Psoas muscle (tissue), 8 donors: ENCODE measurements around the gene TTN. TPM values are rescaled to one million over a fixed set of nuclear protein-coding genes. Genes with fewer than 3 reads are reported as not detected.

ENCODE experiments used
- ATAC-seq, 4 donors: fragments of 200-7000 bp; cut with Tn5 transposase; one replicate each; pipeline ENCODE4 v1.9.1; 2020; ENCODE audit warnings: moderate library complexity in 3 of 4, mild to moderate bottlenecking in 2 of 4
- DNase-seq, 2 donors: peaks; one replicate each; pipeline ENCODE4 v3.0.0-alpha.2; 2020
- H3K27ac ChIP-seq: fragments of 200-600 bp; one replicate; pipeline ENCODE4 v1.8.0; 2022
- H3K27me3 ChIP-seq, 3 donors: fragments of 200-600 bp in 1 of 3; one replicate each; pipeline versions ENCODE4 v1.6.1 to v1.8.0; 2013 to 2022; ENCODE audit warnings: low read length in 2 of 3, mild to moderate bottlenecking in 2 of 3, moderate library complexity in 1 of 3; ENCODE audit not compliant: insufficient read depth in 3 of 3
- H3K36me3 ChIP-seq, 2 donors: fragments of 200-600 bp in 1 of 2; one replicate each; pipeline versions ENCODE4 v1.6.1 to v1.8.0; 2013 to 2022; ENCODE audit warnings: low read depth in 1 of 2, mild to moderate bottlenecking in 1 of 2, moderate library complexity in 1 of 2; ENCODE audit not compliant: insufficient read depth in 1 of 2
- H3K4me1 ChIP-seq: fragments of 200-600 bp; one replicate; pipeline ENCODE4 v1.8.0; 2022
- H3K4me3 ChIP-seq: fragments of 200-600 bp; one replicate; pipeline ENCODE4 v1.8.0; 2022; ENCODE audit warnings: mild to moderate bottlenecking
- H3K9me3 ChIP-seq: fragments of 200-600 bp; one replicate; pipeline ENCODE4 v1.8.0; 2022
- CTCF ChIP-seq: fragments of 200-600 bp; IDR thresholded peaks from one replicate; pipeline ENCODE4 v1.8.0; 2022; ENCODE audit warnings: antibody characterized with exemption
- whole genome bisulfite sequencing, 3 donors: extraction: QIAGEN DNeasy Blood & Tissue Kit; methylation state at CpG; one replicate each; pipeline versions ENCODE4 v1.1.6 to v1.1.7; 2013; 5-methylcytosine and 5-hydroxymethylcytosine counted together
- intact Hi-C, 2 donors: fragments of 100-400 bp; cut with DNase I; formaldehyde crosslinking; loops; one replicate each; pipeline versions ENCODE4 v1.11.0 to v1.14.2; 2022
- polyA plus RNA-seq, 3 donors: library from polyadenylated mRNA; stranded (reverse); fragments of 200-250 nt; gene quantifications; one replicate each; pipeline ENCODE4 v1.2.3, GENCODE V29; 2013
- total RNA-seq, 4 donors: library from RNA; stranded (reverse); fragmentation: NEBNext Ultra II Directional in 2 of 4; extraction: Animal tissue kit (Norgen Biotek cat#: 25700) in 2 of 4; gene quantifications; one replicate each; pipeline versions ENCODE4 v1.2.1 to v1.2.4, GENCODE V29; 2021 to 2023
- donor health status: healthy with polysubstance abuse.
- donor health status: DM: no; HTN: no; CAD: no; lungs with moderate emphysema.
- donor health status: Bipolar disorder and iron deficiency.
- donor health status: healthy.
- donor health status: DM: yes; HTN: yes; CAD: no.
- donor health status: DM: no; HTN: no; CAD: no.
- donor health status: DM: no; HTN: no; CAD: no.
- donor health status: DM: yes; HTN: yes; CAD: no.

Gene TTN
- total and polyA plus RNA-seq, 7 donors = 137 to 7,650 (median 4,462) TPM

GRCh38 chr2:178836807-178837206, 29.6 kb upstream of the TTN start:
- Histone ChIP-seq H3K36me3 (no peaks in the 10 kb centered on the region), H3K9me3 (no peaks in the 10 kb centered on the region), H3K27ac (peak overlapping the region; percentile 12), H3K4me3 (no peak overlapping the region), H3K4me1 (peaks cover 30% of the 10 kb centered on the region), H3K27me3 (no peaks in the 10 kb centered on the region)
- ATAC-seq = no peak
- no peak for TF ChIP-seq CTCF
- intact Hi-C loops = no loop called here
- no peak for DNase-seq
- 21 to 30% (median 26%) methylated on average over 4 of the region's 4 CpGs for WGBS, 3 donors

DNA sequence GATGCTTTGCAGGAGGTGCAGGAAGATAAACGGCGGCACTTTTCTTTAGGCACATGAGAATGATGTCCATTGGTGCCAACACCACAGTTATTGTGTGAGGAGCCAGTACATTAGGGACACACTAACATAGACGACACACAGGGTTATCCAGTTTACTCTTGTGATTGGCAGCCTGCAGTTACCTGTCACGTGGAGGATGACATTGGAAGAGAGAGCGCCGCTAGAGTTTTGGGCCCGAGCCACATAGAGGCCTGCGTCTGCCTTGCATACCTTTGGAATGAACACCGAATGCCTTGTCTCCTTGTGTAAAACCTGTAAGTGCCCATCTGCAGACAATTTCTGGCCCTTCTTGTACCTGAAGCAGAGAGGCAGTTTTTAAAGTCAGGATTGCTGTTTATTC, 26.9 kb upstream of the TTN start:
- WGBS, 3 donors = 36 to 57% (median 48%) methylated on average over 9 of the region's 9 CpGs
- ATAC-seq (peak; percentile 86 to 93 (median 90)), DNase-seq (peak; percentile 27 to 65)
- Histone ChIP-seq H3K27me3 (no peaks in the 10 kb centered on the region), H3K4me3 (peak overlapping the region; percentile 23), H3K4me1 (peaks cover 46% of the 10 kb centered on the region), H3K27ac (peak overlapping the region; percentile 67), H3K9me3 (no peaks in the 10 kb centered on the region), H3K36me3 (no peaks in the 10 kb centered on the region)
- intact Hi-C loops = no loop called here
- TF ChIP-seq CTCF = no peak

- DNase-seq (no peak), ATAC-seq (peak in 3 of 4 donors; percentile 36 to 58 (median 41))
- H3K27ac ChIP-seq = peak overlapping the region; percentile 67
- 40 to 72% (median 55%) methylated on average over 5 of the region's 5 CpGs for WGBS, 3 donors
- peaks cover 53% of the 10 kb centered on the region for H3K4me1 ChIP-seq
- intact Hi-C loops = no loop called here
- TF ChIP-seq CTCF = no peak
- H3K9me3 ChIP-seq = no peaks in the 10 kb centered on the region
- H3K4me3 ChIP-seq = no peak overlapping the region
- H3K27me3 ChIP-seq = no peaks in the 10 kb centered on the region
- no peaks in the 10 kb centered on the region for H3K36me3 ChIP-seq
Measured at GRCh38 chr2:178833382-178833781, 26.2 kb upstream of the TTN start.

- WGBS, 3 donors = 82 to 91% (median 83%) methylated on average over 2 of the region's 2 CpGs
- no peaks in the 10 kb centered on the region for H3K9me3 ChIP-seq
- no peak for DNase-seq
- no peak for TF ChIP-seq CTCF
- H3K4me1 ChIP-seq = peaks cover 54% of the 10 kb centered on the region
- H3K36me3 ChIP-seq = no peaks in the 10 kb centered on the region
- intact Hi-C loops = no loop called here
- no peak overlapping the region for H3K4me3 ChIP-seq
- peak overlapping the region; percentile 25 for H3K27ac ChIP-seq
- no peak for ATAC-seq
- no peaks in the 10 kb centered on the region for H3K27me3 ChIP-seq
Measured at GRCh38 chr2:178830451-178830850, 23.2 kb upstream of the TTN start.

GRCh38 chr2:178829981-178830380, 22.8 kb upstream of the TTN start:
- H3K27ac ChIP-seq = peak overlapping the region; percentile 25
- H3K36me3 ChIP-seq = no peaks in the 10 kb centered on the region
- intact Hi-C loops = no loop called here
- TF ChIP-seq CTCF = no peak
- 42 to 64% (median 46%) methylated on average over 3 of the region's 3 CpGs for WGBS, 3 donors
- ATAC-seq (no peak), DNase-seq (no peak)
- H3K4me3 ChIP-seq = no peak overlapping the region
- no peaks in the 10 kb centered on the region for H3K27me3 ChIP-seq
- H3K4me1 ChIP-seq = peaks cover 49% of the 10 kb centered on the region
- H3K9me3 ChIP-seq = no peaks in the 10 kb centered on the region
